A673 (cell line): ENCODE results near the gene KRTAP10-7.

Source experiments
- EZH2 ChIP-seq: fragments of 200-600 bp; sonication (generic); IDR thresholded peaks from 2 replicates; pipeline ENCODE4 v1.6.1; 2017; ENCODE audit warnings: borderline replicate concordance, low read depth, mild to moderate bottlenecking, mixed read lengths, antibody characterized with exemption, low read length; ENCODE audit not compliant: poor library complexity, severe bottlenecking
- TF ChIP-seq, protein P1 (sequence below): fragments of 300-800, 200-600 bp; sonication (generic); conservative IDR thresholded peaks from 2 replicates; pipeline ENCODE4 v1.5.1; 2017; ENCODE audit warnings: low read depth, mild to moderate bottlenecking, antibody characterized with exemption, low read length, moderate library complexity, mixed read lengths

DNA sequence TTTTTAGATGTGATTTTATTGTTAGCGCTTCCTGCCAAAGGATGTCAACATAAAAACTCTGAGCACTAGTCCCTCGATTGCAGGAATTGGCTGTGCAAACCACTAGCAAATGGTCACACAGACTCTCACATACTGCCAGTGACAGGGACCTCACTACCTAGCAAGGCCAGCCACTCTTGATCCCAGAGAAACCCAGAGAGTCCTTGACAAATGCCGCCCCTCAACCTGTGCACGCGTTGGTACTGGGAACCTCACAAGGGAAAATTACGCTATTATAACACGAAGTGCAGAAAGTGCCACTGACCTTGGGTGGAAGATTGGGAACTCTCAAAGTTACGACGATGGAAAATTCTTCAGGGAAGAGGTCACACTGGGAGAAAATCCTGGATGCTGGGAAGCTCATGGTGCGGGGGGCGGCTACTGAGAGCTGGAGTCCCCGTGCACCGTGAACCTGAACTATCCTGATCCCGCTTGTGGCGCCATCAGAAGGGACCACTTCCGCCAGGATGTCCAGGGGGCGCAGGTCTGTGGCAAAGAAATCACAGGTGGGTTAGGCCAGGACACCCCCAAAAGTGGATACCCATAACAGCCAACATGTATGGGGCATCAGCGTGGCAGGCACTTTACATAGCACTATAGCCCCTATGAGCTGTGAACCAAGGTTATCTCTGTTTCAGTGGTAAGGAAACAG, 32.8 kb upstream of the KRTAP10-7 start:
- TF ChIP-seq, protein P1, sequence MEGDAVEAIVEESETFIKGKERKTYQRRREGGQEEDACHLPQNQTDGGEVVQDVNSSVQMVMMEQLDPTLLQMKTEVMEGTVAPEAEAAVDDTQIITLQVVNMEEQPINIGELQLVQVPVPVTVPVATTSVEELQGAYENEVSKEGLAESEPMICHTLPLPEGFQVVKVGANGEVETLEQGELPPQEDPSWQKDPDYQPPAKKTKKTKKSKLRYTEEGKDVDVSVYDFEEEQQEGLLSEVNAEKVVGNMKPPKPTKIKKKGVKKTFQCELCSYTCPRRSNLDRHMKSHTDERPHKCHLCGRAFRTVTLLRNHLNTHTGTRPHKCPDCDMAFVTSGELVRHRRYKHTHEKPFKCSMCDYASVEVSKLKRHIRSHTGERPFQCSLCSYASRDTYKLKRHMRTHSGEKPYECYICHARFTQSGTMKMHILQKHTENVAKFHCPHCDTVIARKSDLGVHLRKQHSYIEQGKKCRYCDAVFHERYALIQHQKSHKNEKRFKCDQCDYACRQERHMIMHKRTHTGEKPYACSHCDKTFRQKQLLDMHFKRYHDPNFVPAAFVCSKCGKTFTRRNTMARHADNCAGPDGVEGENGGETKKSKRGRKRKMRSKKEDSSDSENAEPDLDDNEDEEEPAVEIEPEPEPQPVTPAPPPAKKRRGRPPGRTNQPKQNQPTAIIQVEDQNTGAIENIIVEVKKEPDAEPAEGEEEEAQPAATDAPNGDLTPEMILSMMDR = no peak
- no peak for TF ChIP-seq EZH2
